OCI-M1 (cell line): Measurements from ENCODE around the gene TERT.

ENCODE experiments used
- DNase-seq: peaks from one replicate; lab custom pipeline; 2025; lab: John Stamatoyannopoulos, UW

TERT gene

GRCh38 chr5:1259806-1260480 is 34.9 kb downstream of the TERT start:
- DNase-seq, result no peak

- no peak for DNase-seq
Measured at GRCh38 chr5:1257841-1258240, 37.0 kb downstream of the TERT start.

GRCh38 chr5:1257363-1257762 is 37.5 kb downstream of the TERT start:
- no peak for DNase-seq

- DNase-seq, result no peak
Measured at GRCh38 chr5:1256776-1257175, 38.1 kb downstream of the TERT start.

- no peak for DNase-seq
Measured at GRCh38 chr5:1255081-1255561, 39.7 kb downstream of the TERT start.

- DNase-seq, result no peak
Measured at GRCh38 chr5:1254196-1254595, 40.7 kb downstream of the TERT start.

GRCh38 chr5:1253456-1254105 is 41.3 kb downstream of the TERT start:
- DNase-seq, result no peak

- DNase-seq, result no peak
Measured at GRCh38 chr5:1252681-1253080, 42.2 kb downstream of the TERT start.

- no peak for DNase-seq
Measured at GRCh38 chr5:1251678-1252580, 42.9 kb downstream of the TERT start.

GRCh38 chr5:1249366-1250280 is 45.2 kb downstream of the TERT start:
- DNase-seq, result no peak

- DNase-seq, result no peak
Measured at GRCh38 chr5:1247811-1248210, 47.1 kb downstream of the TERT start.

GRCh38 chr5:1246711-1247431 is 48.0 kb downstream of the TERT start:
- DNase-seq, result no peak

GRCh38 chr5:1245905-1246576 is 48.8 kb downstream of the TERT start:
- no peak for DNase-seq

GRCh38 chr5:1244976-1245375 is 49.9 kb downstream of the TERT start:
- DNase-seq, result peak; percentile 17

GRCh38 chr5:1244255-1244654 is 50.6 kb downstream of the TERT start:
- DNase-seq, result no peak

- DNase-seq, result no peak
Measured at GRCh38 chr5:1243487-1244130, 51.3 kb downstream of the TERT start.

- no peak for DNase-seq
Measured at GRCh38 chr5:1242733-1243486, 52.0 kb downstream of the TERT start.

- no peak for DNase-seq
Measured at GRCh38 chr5:1241509-1242080, 53.3 kb downstream of the TERT start.
